ENCODE results near the gene GPHA2.

DNA sequence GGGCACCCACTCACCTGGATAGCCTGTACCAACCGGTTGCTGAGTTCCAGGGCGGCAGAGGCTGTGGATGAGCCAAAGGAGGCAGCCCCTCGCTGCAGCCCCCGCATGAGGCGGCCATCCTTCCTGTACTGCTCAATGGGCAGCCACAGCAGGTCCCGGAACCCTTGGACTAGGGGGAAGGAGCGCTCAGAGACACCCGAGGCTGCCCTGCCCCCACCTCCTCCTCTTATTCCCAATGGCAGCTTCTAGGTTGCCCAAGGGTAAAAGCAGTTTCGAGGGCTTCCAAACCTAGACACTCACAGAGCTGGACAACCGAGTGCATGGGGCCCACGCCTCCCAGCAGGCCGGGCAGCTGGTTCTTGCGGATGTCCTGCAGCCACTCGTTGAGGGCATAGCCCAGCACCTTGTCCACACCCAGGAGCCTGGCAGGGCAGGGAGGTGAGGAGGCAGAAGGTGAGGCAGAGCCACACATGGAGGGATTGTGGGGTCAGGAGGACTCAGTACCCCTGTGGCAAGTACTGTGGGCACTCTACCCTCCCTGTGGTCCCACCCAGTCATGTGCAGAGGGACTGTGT lies 39.2 kb downstream of the GPHA2 start:
- TF ChIP-seq POLR2A (IDR thresholded peaks at IDR 0.05; ENCODE audit: low read depth) = no peak
- TF ChIP-seq, protein P1, sequence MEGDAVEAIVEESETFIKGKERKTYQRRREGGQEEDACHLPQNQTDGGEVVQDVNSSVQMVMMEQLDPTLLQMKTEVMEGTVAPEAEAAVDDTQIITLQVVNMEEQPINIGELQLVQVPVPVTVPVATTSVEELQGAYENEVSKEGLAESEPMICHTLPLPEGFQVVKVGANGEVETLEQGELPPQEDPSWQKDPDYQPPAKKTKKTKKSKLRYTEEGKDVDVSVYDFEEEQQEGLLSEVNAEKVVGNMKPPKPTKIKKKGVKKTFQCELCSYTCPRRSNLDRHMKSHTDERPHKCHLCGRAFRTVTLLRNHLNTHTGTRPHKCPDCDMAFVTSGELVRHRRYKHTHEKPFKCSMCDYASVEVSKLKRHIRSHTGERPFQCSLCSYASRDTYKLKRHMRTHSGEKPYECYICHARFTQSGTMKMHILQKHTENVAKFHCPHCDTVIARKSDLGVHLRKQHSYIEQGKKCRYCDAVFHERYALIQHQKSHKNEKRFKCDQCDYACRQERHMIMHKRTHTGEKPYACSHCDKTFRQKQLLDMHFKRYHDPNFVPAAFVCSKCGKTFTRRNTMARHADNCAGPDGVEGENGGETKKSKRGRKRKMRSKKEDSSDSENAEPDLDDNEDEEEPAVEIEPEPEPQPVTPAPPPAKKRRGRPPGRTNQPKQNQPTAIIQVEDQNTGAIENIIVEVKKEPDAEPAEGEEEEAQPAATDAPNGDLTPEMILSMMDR (IDR thresholded peaks at IDR 0.05) = no peak
- TF ChIP-seq EP300 (IDR thresholded peaks at IDR 0.05) = no peak
- TF ChIP-seq POLR2AphosphoS5 (IDR thresholded peaks at IDR 0.05) = no peak

All from esophagus muscularis mucosa (tissue), 4 donors.